GM18519 (cell line): ENCODE results near the gene TMCO2.

Experiments used
- ATAC-seq: cut with Tn5 transposase; IDR thresholded peaks from one replicate; pipeline ENCODE4 v1.9.1; 2021; ENCODE audit warnings: mild to moderate bottlenecking, moderate library complexity; ENCODE audit not compliant: unreplicated experiment, low FRiP score

The TMCO2 gene

DNA sequence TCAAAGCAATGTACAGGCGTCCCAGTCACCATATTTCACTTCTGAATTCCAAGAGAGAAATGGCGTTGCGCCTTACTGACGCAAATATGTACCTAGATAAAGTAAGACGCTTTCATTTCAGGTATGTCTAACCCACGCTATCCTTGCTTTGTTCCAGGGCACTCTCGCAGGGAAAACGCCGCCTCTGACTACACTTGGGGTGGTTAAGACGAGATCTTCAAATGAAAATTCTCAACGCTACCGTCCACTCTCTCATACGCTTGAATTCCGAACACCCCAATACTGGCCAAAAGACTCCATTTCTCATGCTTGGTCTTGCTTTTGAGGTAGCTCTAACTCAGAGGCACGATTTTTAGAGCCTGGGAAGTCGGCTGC is 9.6 kb downstream of the TMCO2 start:
- ATAC-seq, result peak; percentile 9

GRCh38 chr1:40257688-40258444 is 10.1 kb downstream of the TMCO2 start, which contains the start of gene ZMPSTE24:
TSS of gene ZMPSTE24 (plus strand) at chr1:40258236. CDS start at chr1:40258272, 36 bp downstream.
- ATAC-seq, result peak; percentile 74

GRCh38 chr1:40258445-40258769 is 10.7 kb downstream of the TMCO2 start:
- no peak for ATAC-seq

- ATAC-seq, result no peak
These were observed 16.6 kb downstream of the TMCO2 start for GRCh38 chr1:40264354-40264781.

DNA sequence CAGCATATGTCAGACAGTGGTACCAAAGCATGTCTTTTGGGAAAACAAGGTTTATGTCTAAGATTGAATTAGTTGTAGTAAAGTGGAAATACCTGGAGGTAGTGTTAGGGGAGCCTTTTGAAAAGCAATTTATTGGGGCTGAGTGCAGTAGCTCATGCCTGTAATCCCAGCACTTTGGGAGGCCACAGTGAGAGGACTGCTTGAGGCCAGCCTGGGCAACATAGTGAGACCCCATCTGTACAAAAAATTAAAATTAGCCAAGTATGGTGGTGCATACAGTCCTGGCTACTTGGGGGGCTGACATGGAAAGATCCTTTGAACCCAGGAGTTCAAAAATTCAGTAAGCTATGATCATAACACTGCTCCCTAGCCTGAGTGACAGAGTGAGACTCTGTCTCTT is 17.6 kb downstream of the TMCO2 start:
- ATAC-seq, result no peak

GRCh38 chr1:40265919-40266318 is 18.2 kb downstream of the TMCO2 start:
- ATAC-seq, result no peak

GRCh38 chr1:40266786-40267535 is 19.2 kb downstream of the TMCO2 start:
- no peak for ATAC-seq

DNA sequence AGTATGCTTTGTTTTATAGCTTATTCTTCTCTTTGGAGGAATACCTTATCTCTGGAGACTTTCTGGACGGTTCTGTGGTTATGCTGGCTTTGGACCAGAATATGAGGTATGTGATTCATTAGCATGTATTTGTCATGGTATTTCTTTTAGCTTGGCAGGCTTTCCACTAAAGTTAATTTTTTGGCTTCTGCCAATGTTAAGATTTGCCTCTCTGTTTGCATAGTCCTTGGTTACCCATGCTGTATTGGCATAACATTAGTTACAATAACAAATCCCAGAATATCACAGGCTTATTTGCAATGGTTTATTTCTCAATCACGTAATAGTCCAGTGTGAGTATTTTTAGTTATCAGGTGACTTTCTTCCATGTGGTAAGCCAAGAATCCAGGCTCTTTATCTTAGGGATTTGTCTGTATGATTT is 20.0 kb downstream of the TMCO2 start:
- no peak for ATAC-seq

DNA sequence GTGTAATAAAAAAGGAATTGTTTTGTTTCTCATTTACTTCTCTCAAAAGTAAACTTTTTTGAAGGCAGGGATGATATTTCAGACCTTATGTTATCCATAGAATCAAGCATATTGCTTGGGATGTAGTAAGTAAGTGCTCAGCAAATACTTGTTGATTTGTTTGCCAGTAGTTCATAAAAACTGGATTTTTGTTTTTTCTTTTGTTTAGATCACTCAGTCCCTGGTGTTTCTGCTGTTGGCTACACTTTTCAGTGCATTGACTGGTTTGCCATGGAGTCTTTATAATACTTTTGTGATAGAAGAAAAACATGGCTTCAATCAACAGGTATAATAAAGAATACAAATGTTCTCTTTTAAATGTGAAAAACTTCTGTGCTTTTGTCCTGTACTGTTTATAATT is 20.5 kb downstream of the TMCO2 start:
- no peak for ATAC-seq

GRCh38 chr1:40270152-40270834 is 22.6 kb downstream of the TMCO2 start:
- ATAC-seq, result no peak

GRCh38 chr1:40272653-40273213 is 25.0 kb downstream of the TMCO2 start:
- no peak for ATAC-seq

GRCh38 chr1:40273547-40274166 is 25.9 kb downstream of the TMCO2 start:
- ATAC-seq, result no peak

- no peak for ATAC-seq
These were observed 26.6 kb downstream of the TMCO2 start for GRCh38 chr1:40274331-40274730.

GRCh38 chr1:40276122-40276521 is 28.4 kb downstream of the TMCO2 start:
- ATAC-seq, result no peak

DNA sequence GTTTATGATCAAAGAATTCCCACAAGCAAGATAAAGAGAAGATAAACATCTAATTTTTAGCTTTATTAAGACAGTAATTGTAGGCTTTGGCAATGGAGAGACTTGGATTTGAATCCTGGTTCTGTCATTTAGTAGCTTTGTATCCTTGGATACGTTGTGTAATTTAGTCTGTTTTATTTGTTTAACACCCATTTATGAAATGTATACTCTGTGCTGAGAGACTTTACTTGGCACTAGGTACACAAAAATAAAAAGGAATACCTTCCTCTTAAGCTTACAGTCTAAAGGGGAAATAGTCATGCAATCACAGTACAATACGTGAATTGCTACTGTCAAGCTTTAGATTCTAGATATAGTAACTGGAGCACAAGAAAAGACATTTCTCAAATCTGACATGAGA is 34.1 kb downstream of the TMCO2 start:
- ATAC-seq, result no peak

DNA sequence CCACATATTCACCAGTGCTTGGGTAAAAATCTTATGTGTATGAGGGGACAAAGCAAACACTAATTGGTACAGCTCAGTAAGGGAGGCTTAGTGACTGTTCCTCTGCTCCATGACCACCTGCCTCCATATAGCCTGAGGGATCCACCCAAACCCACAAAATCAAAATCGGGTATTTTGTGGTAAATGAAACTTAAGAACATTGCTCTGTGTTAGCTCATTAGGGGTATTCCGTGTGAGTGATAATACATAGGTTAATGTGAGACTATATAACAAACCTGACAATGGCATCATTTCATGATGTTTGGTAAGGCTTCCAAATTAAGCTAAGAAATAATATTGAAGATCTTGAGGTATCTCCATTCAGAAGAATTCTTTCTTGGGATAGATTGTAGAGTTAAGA is 43.6 kb downstream of the TMCO2 start:
- ATAC-seq, result no peak

DNA sequence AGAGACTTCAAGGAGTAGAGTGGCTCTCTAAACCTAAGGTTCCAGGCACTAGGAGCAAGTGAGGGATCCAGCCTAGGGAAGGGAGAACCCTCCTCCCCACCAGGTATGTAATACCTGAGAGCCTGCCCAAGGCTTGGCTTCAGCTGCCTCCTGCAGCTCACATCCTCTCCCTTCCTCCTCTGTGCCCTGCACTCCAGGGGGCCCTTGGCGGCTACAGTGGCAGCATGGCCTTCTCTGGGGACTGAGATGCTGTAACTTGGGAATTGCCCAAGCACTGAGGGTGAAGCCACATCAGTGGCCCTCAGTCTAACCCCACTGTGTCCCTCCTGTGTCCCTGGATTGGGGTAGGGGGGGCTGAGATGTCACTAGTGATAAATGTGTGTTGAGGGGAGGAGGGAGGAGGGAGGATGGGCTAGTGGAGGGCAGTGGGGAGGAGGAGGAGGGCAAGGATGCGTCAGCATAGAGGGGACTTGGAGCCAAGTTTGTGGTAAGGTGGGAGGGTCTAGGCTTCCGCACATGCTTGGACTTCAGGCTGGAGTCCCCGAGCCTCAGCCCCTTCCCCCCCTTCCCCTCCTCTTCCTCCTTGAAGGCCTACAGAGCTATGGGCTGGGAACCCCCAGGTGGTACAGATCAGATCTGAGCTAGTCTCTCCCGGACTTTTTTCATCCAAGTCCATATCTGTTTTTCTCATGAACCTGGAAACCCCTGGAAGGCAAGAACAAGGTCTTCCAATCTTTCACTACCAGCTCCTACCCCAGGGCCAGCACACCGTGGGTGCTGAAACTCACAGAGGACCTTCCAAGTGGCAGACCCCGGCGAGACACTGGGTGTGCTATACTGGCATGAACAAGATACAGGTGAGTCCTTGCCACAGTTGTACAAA is 51.9 kb downstream of the TMCO2 start:
- no peak for ATAC-seq

GRCh38 chr1:40300249-40300567 is 52.5 kb downstream of the TMCO2 start:
- no peak for ATAC-seq

DNA sequence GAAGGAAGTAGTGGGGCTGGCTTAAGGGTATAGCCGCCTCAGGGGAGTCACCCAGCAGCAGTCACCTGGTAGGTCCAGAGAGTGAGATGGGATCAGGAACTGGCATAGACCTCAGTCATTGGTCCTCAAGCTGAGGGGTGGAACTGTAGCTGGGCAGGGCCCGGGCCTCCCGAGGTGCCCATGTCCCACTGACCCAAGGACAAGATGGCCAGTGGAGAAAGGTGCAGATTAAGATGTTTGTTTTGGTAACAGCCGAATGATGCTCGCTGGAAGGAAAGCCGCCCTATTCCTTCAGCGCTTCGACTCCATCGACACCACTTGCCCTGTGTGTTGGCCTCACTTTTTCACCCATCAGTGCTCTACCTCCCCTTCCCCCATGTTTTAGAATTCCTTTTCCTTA is 52.9 kb downstream of the TMCO2 start:
- no peak for ATAC-seq

- no peak for ATAC-seq
These were observed 53.3 kb downstream of the TMCO2 start for GRCh38 chr1:40301066-40301465.
